H9 (cell line): ENCODE measurements around the gene MMEL1. TPM values are rescaled to one million over a fixed set of nuclear protein-coding genes. Genes with fewer than 3 reads are reported as not detected.

ENCODE experiments used
- DNase-seq: peaks from one replicate; pipeline ENCODE4 v3.0.0-alpha.2; 2017
- H2AFZ ChIP-seq: one replicate; pipeline ENCODE4 v1.6.1; 2013; ENCODE audit warnings: mild to moderate bottlenecking, low read length, control low read depth, moderate library complexity
- H2AK5ac ChIP-seq: 2 replicates; pipeline ENCODE4 v1.6.1; 2013; ENCODE audit warnings: low read length, control low read depth, mixed read lengths; ENCODE audit not compliant: insufficient read length
- H2BK120ac ChIP-seq: one replicate; pipeline ENCODE4 v1.6.1; 2013; ENCODE audit warnings: low read depth, mild to moderate bottlenecking, low read length, control low read depth, inconsistent platforms; ENCODE audit not compliant: poor library complexity, severe bottlenecking
- H2BK12ac ChIP-seq: 2 replicates; pipeline ENCODE4 v1.6.1; 2013; ENCODE audit warnings: low read length, control low read depth, mixed read lengths, low read depth; ENCODE audit not compliant: insufficient read length
- H2BK15ac ChIP-seq: 2 replicates; pipeline ENCODE4 v1.6.1; 2013; ENCODE audit warnings: low read depth, low read length, control low read depth
- H2BK20ac ChIP-seq: one replicate; pipeline ENCODE4 v1.6.1; 2013; ENCODE audit warnings: low read depth, mild to moderate bottlenecking, low read length, control low read depth, inconsistent platforms; ENCODE audit not compliant: poor library complexity, severe bottlenecking
- H2BK5ac ChIP-seq: 2 replicates; pipeline ENCODE4 v1.6.1; 2013; ENCODE audit warnings: low read length, control low read depth, mixed read lengths; ENCODE audit not compliant: insufficient read length
- H3K14ac ChIP-seq: 2 replicates; pipeline ENCODE4 v1.6.1; 2013; ENCODE audit warnings: low read length, control low read depth; ENCODE audit not compliant: insufficient read depth
- H3K18ac ChIP-seq: 2 replicates; pipeline ENCODE4 v1.6.1; 2013; ENCODE audit warnings: low read depth, mild to moderate bottlenecking, mixed read lengths, low read length, control low read depth; ENCODE audit not compliant: insufficient read length
- H3K23ac ChIP-seq: 2 replicates; pipeline ENCODE4 v1.6.1; 2013; ENCODE audit warnings: low read length, control low read depth, mixed read lengths, low read depth; ENCODE audit not compliant: insufficient read length
- H3K23me2 ChIP-seq: 2 replicates; pipeline ENCODE4 v1.6.1; 2013; ENCODE audit warnings: low read depth, mild to moderate bottlenecking, mixed read lengths, low read length, control low read depth; ENCODE audit not compliant: insufficient read length, poor library complexity, severe bottlenecking
- H3K27ac ChIP-seq: 2 replicates; pipeline ENCODE4 v1.5.1; 2013; ENCODE audit warnings: low read length, control low read depth, mixed read lengths, low read depth; ENCODE audit not compliant: insufficient read length
- H3K27me3 ChIP-seq: 2 replicates; pipeline ENCODE4 v1.6.1; 2013; ENCODE audit warnings: low read length, control low read depth, inconsistent platforms; ENCODE audit not compliant: insufficient read depth
- H3K4ac ChIP-seq: 2 replicates; pipeline ENCODE4 v1.6.1; 2013; ENCODE audit warnings: low read depth, mild to moderate bottlenecking, control low read depth, inconsistent platforms, low read length, moderate library complexity
- H3K4me1 ChIP-seq: 2 replicates; pipeline ENCODE4 v1.6.1; 2013; ENCODE audit warnings: low read length, control low read depth, inconsistent platforms; ENCODE audit not compliant: insufficient read depth
- H3K4me2 ChIP-seq: 2 replicates; pipeline ENCODE4 v1.6.1; 2013; ENCODE audit warnings: low read length, control low read depth, mixed read lengths; ENCODE audit not compliant: insufficient read length, insufficient read depth
- H3K56ac ChIP-seq: 2 replicates; pipeline ENCODE4 v1.6.1; 2013; ENCODE audit warnings: low read depth, mild to moderate bottlenecking, mixed read lengths, low read length, control low read depth; ENCODE audit not compliant: insufficient read length
- H3K79me1 ChIP-seq: 2 replicates; pipeline ENCODE4 v1.6.1; 2013; ENCODE audit warnings: low read depth, mild to moderate bottlenecking, moderate library complexity, low read length, control low read depth, inconsistent platforms; ENCODE audit not compliant: insufficient read depth, poor library complexity, severe bottlenecking
- H3K79me2 ChIP-seq: 2 replicates; pipeline ENCODE4 v1.6.1; 2013; ENCODE audit warnings: low read length, control low read depth, inconsistent platforms; ENCODE audit not compliant: insufficient read depth
- H3K9ac ChIP-seq: 2 replicates; pipeline ENCODE4 v1.6.1; 2013; ENCODE audit warnings: low read length, control low read depth, mixed read lengths; ENCODE audit not compliant: insufficient read length; ENCODE audit errors: extremely low read depth
- H3K9me3 ChIP-seq: one replicate; pipeline ENCODE4 v1.6.1; 2013; ENCODE audit warnings: low read depth, low read length, inconsistent platforms; ENCODE audit not compliant: control insufficient read depth
- H3T11ph ChIP-seq: one replicate; pipeline ENCODE4 v1.6.1; 2013; ENCODE audit warnings: mild to moderate bottlenecking, low read length, control low read depth, inconsistent platforms
- H4K20me1 ChIP-seq: one replicate; pipeline ENCODE4 v1.6.1; 2013; ENCODE audit not compliant: control insufficient read depth, insufficient read length, insufficient read depth
- H4K5ac ChIP-seq: 2 replicates; pipeline ENCODE4 v1.6.1; 2013; ENCODE audit warnings: low read depth, mild to moderate bottlenecking, mixed read lengths, low read length, control low read depth; ENCODE audit not compliant: insufficient read length
- H4K8ac ChIP-seq: replicated peaks from 2 replicates; pipeline ENCODE4 v1.6.1; 2013; ENCODE audit warnings: low read length, control low read depth, mixed read lengths, low read depth; ENCODE audit not compliant: insufficient read length
- H4K91ac ChIP-seq: 2 replicates; pipeline ENCODE4 v1.6.1; 2013; ENCODE audit warnings: low read depth, mild to moderate bottlenecking, moderate library complexity, mixed read lengths, low read length, control low read depth; ENCODE audit not compliant: insufficient read length
- H3K27ac Mint-ChIP-seq, 3 experiments: 2 replicates in 2 of 3; 3 replicates in 1 of 3; pipeline ENCODE4 v1.8.0; 2020 to 2021; ENCODE audit warnings: mixed read lengths in 3 of 3, mild to moderate bottlenecking in 1 of 3, moderate library complexity in 1 of 3
- H3K27me3 Mint-ChIP-seq: 2 replicates; pipeline ENCODE4 v1.8.0; 2021; ENCODE audit warnings: low read depth, mild to moderate bottlenecking, moderate library complexity, mixed read lengths
- H3K36me3 Mint-ChIP-seq, 3 experiments: 2 replicates in 2 of 3; 3 replicates in 1 of 3; pipeline ENCODE4 v1.8.0; 2020 to 2021; ENCODE audit warnings: low read depth in 3 of 3, mixed read lengths in 3 of 3; ENCODE audit not compliant: insufficient read depth in 1 of 3
- H3K4me1 Mint-ChIP-seq, 2 experiments: 2 replicates each; pipeline ENCODE4 v1.8.0; 2020; ENCODE audit warnings: mixed read lengths in 2 of 2
- H3K4me3 Mint-ChIP-seq, 2 experiments: 2 replicates in 1 of 2; 3 replicates in 1 of 2; pipeline ENCODE4 v1.8.0; 2020 to 2021; ENCODE audit warnings: mild to moderate bottlenecking in 2 of 2, mixed read lengths in 2 of 2, moderate library complexity in 1 of 2
- H3K9me3 Mint-ChIP-seq, 2 experiments: 2 replicates in 1 of 2; 3 replicates in 1 of 2; pipeline ENCODE4 v1.8.0; 2020; ENCODE audit warnings: mild to moderate bottlenecking in 2 of 2, mixed read lengths in 2 of 2, moderate library complexity in 1 of 2
- WGBS: extraction: QIAGEN DNeasy Blood & Tissue Kit; methylation state at CpG from one replicate; pipeline ENCODE4 v1.1.7; 2013; ENCODE audit warnings: missing lambda C conversion rate, low lambda C conversion rate, mixed read lengths; ENCODE audit not compliant: insufficient read length; ENCODE audit errors: extremely low coverage; 5-methylcytosine and 5-hydroxymethylcytosine counted together
- total RNA-seq: library from RNA; stranded (reverse); gene quantifications from 2 replicates; pipeline ENCODE4 v1.2.1, GENCODE V29; 2021
- TF ChIP-seq, protein P1 (sequence below): fragments of 200-600 bp; sonication (generic); conservative IDR thresholded peaks from 3 replicates; pipeline ENCODE4 v1.8.0; 2021; ENCODE audit warnings: antibody characterized with exemption, mild to moderate bottlenecking

Gene MMEL1
- total RNA-seq, 1 experiment from 2014 or later = 0.42 TPM

DNA sequence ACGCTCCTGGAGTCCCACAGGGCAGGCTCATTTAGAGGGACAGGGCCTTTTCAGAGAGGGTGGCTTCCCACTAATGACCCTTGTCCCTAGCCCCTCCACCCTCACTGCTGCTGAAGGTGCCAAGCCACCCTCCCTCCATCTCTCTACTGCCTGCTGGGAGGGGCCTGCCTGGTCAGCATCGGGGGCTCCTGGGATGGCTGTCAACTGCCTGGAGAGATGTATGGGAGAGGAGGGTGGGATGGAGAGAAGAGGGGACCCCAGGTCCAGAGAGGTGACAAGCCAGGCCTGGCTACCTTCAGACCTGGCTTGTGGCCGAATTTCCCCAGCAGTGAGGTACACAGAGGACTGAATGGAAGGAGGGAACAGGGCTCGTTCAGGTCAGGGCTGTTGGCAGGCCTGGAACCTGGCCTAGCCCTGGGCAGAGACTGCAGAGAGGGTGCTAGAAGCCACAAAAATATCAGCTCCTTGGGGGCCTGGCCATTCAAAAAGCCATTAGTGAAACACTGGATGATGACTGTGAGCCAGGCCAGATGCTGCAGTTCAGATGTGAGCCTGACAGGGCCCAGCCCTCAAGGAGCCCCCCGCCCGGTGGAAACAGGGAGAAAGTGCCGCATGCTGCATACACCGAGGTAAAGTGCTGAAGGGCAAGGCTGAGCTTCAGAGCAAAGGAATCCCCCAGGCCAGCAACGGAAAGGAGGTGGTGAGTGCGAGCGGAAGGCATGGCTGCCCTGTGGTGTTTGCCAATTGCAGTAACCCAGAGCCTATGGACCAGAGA, 20.0 kb downstream of the MMEL1 start:
- no peak overlapping the region for H2BK15ac ChIP-seq
- no peak overlapping the region for H4K5ac ChIP-seq
- no peak overlapping the region for H2BK20ac ChIP-seq
- H4K20me1 ChIP-seq = no peaks in the 10 kb centered on the region
- Mint-ChIP-seq H3K9me3 (peaks cover 11 to 30% of the 10 kb centered on the region in 2 experiments), H3K4me1 (peaks cover 0 to 3% of the 10 kb centered on the region in 2 experiments; a peak in 1 of 4 replicates), H3K4me3 (no peak overlapping the region), H3K27me3 (peaks cover 41% of the 10 kb centered on the region), H3K36me3 (no peaks in the 10 kb centered on the region; a peak in 2 of 7 replicates), H3K27ac (no peak overlapping the region)
- no peaks in the 10 kb centered on the region for H3K27me3 ChIP-seq
- H2BK120ac ChIP-seq = no peak overlapping the region
- H3K9me3 ChIP-seq = peaks cover 5% of the 10 kb centered on the region
- no peak overlapping the region for H2BK12ac ChIP-seq
- H3K27ac ChIP-seq = no peak overlapping the region
- no peak overlapping the region for H3K14ac ChIP-seq
- no peaks in the 10 kb centered on the region for H3K79me1 ChIP-seq
- H3K4ac ChIP-seq = no peak overlapping the region
- WGBS = no CpG with 5 or more reads among the region's 11 CpGs
- no peak overlapping the region for H3K23ac ChIP-seq
- H2AFZ ChIP-seq = no peak overlapping the region
- no peak overlapping the region for H4K91ac ChIP-seq
- DNase-seq = no peak
- 0 out of 2 replicates have a peak, but pooled peaks cover 1% of the 10 kb centered on the region for H3K79me2 ChIP-seq
- H3K18ac ChIP-seq = no peak overlapping the region
- H4K8ac ChIP-seq = no peak overlapping the region
- no peak overlapping the region for H3K9ac ChIP-seq
- H3K4me1 ChIP-seq = no peaks in the 10 kb centered on the region
- no peak overlapping the region for H2AK5ac ChIP-seq
- H2BK5ac ChIP-seq = no peak overlapping the region
- no peak overlapping the region for H3K4me2 ChIP-seq
- TF ChIP-seq, protein P1, sequence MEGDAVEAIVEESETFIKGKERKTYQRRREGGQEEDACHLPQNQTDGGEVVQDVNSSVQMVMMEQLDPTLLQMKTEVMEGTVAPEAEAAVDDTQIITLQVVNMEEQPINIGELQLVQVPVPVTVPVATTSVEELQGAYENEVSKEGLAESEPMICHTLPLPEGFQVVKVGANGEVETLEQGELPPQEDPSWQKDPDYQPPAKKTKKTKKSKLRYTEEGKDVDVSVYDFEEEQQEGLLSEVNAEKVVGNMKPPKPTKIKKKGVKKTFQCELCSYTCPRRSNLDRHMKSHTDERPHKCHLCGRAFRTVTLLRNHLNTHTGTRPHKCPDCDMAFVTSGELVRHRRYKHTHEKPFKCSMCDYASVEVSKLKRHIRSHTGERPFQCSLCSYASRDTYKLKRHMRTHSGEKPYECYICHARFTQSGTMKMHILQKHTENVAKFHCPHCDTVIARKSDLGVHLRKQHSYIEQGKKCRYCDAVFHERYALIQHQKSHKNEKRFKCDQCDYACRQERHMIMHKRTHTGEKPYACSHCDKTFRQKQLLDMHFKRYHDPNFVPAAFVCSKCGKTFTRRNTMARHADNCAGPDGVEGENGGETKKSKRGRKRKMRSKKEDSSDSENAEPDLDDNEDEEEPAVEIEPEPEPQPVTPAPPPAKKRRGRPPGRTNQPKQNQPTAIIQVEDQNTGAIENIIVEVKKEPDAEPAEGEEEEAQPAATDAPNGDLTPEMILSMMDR = no peak
- no peaks in the 10 kb centered on the region for H3K23me2 ChIP-seq
- H3T11ph ChIP-seq = no peak overlapping the region
- no peak overlapping the region for H3K56ac ChIP-seq
